ENCODE measurements around the gene SNX13.

GRCh38 chr7:17879075-17879661 lies 61.1 kb downstream of the SNX13 start:
- no peak for TF ChIP-seq CTCF (conservative IDR thresholded peaks at IDR 0.05; ENCODE audit: low read depth, low read length)
- TF ChIP-seq USF2 (IDR thresholded peaks at IDR 0.05; ENCODE audit: low read depth, low read length), result no peak
- TF ChIP-seq POLR2A (IDR thresholded peaks at IDR 0.05; ENCODE audit: low read depth, low read length), result no peak
- no peak for TF ChIP-seq NFE2L2 (IDR thresholded peaks at IDR 0.05; ENCODE audit: low read depth, low read length)
- no peak for TF ChIP-seq RAD21 (IDR thresholded peaks at IDR 0.05; ENCODE audit: low read length)
- TF ChIP-seq MAZ (IDR thresholded peaks at IDR 0.05; ENCODE audit: borderline replicate concordance, low read depth, low read length), result no peak
- no peak for TF ChIP-seq CHD1 (IDR thresholded peaks at IDR 0.05; ENCODE audit: low read depth, low read length)
- no peak for TF ChIP-seq CEBPB (IDR thresholded peaks at IDR 0.05; ENCODE audit: low read depth, low read length)
- TF ChIP-seq MXI1 (IDR thresholded peaks at IDR 0.05; ENCODE audit: borderline replicate concordance, low read depth, low read length), result no peak
- TF ChIP-seq BHLHE40 (IDR thresholded peaks at IDR 0.05; ENCODE audit: low read depth, low read length), result no peak
- no peak for TF ChIP-seq SMC3 (IDR thresholded peaks at IDR 0.05; ENCODE audit: low read depth, low read length)
- TF ChIP-seq RFX5 (IDR thresholded peaks at IDR 0.05; ENCODE audit: low read depth, low read length), result no peak
- no peak for TF ChIP-seq MAFK (IDR thresholded peaks at IDR 0.05; ENCODE audit: low read depth, low read length)
